Measurements from ENCODE around the gene JCAD. TPM values are rescaled to one million over a fixed set of nuclear protein-coding genes. Genes with fewer than 3 reads are reported as not detected.

Gene JCAD
- total and polyA plus RNA-seq, 2 of the 8 experiments (the other 6 are each of a cell fraction or from before 2014, with no cell fraction given), result 0.56 to 5.2 TPM

- H2BK5ac ChIP-seq (ENCODE audit: low read depth, low read length), result no peak overlapping the region
- H3K36me3 ChIP-seq (ENCODE audit: control insufficient read depth in 2 of 4, insufficient read depth in 4 of 4, low read length in 3 of 4), result 0 out of 8 replicates have a peak, but pooled peaks cover 0 to 3% (median 0%) of the 10 kb centered on the region in 4 experiments
- ChIA-PET CTCF (ENCODE audit: partially characterized antibody) (no interaction called here), POLR2A (ENCODE audit: partially characterized antibody) (no interaction called here)
- H3K14ac ChIP-seq (ENCODE audit: insufficient read length), result no peak overlapping the region
- no peak overlapping the region for H3K23ac ChIP-seq (ENCODE audit: insufficient read length)
- no peak overlapping the region for H3K18ac ChIP-seq (ENCODE audit: extremely low read depth, low read length)
- no peak overlapping the region for H3K9ac ChIP-seq (replicated peaks in 1 of 4; ENCODE audit: extremely low read depth in 1 of 4, low read depth in 3 of 4, low read length in 3 of 4)
- no peak overlapping the region for H3K27ac ChIP-seq (ENCODE audit: low read depth, low read length)
- H3K4me2 ChIP-seq (ENCODE audit: insufficient read depth in 1 of 2, low read depth in 2 of 2, low read length in 2 of 2), result no peak overlapping the region
- no peak overlapping the region for H2AK5ac ChIP-seq (ENCODE audit: low read depth, low read length)
- H4K91ac ChIP-seq (replicated peaks; ENCODE audit: insufficient read length, low read length), result no peak overlapping the region
- H3K79me2 ChIP-seq (ENCODE audit: control insufficient read depth in 1 of 2, insufficient read depth in 2 of 2, low read length in 2 of 2), result no peaks in the 10 kb centered on the region
- no peaks in the 10 kb centered on the region for H3K9me3 ChIP-seq (ENCODE audit: insufficient read depth in 2 of 2, low read depth in 1 of 2, low read length in 1 of 2)
- H2AFZ ChIP-seq (ENCODE audit: low read length), result no peak overlapping the region
- peaks cover 15% of the 10 kb centered on the region for H3K23me2 ChIP-seq (ENCODE audit: low read depth, low read length)
- H3K56ac ChIP-seq (replicated peaks; ENCODE audit: insufficient read length, low read depth, low read length), result no peak overlapping the region
- peaks cover 0 to 4% of the 10 kb centered on the region in 2 experiments for H4K20me1 ChIP-seq (replicated peaks in 1 of 2; ENCODE audit: control insufficient read depth in 1 of 2, insufficient read depth in 2 of 2, low read length in 2 of 2)
- H2BK15ac ChIP-seq (ENCODE audit: low read length), result no peak overlapping the region
- peaks cover 0 to 10% (median 6%) of the 10 kb centered on the region in 4 experiments; a peak in 6 of 7 replicates for H3K4me1 ChIP-seq (replicated peaks in 1 of 4; ENCODE audit: control insufficient read depth in 3 of 4, insufficient read depth in 4 of 4, low read length in 3 of 4)
- no peak overlapping the region for H3K4ac ChIP-seq (replicated peaks; ENCODE audit: insufficient read length, low read depth, low read length)
- H3K79me1 ChIP-seq (ENCODE audit: low read depth, low read length), result no peaks in the 10 kb centered on the region
- H2BK20ac ChIP-seq (ENCODE audit: low read length), result no peak overlapping the region
- H4K5ac ChIP-seq (ENCODE audit: insufficient read length, low read depth, low read length), result no peak overlapping the region
- no peak for TF ChIP-seq PHF8 (conservative IDR thresholded peaks at IDR 0.05; ENCODE audit: low read depth, low read length)
- TF ChIP-seq RNF2 (IDR thresholded peaks at IDR 0.05; ENCODE audit: borderline replicate concordance, low read depth, low read length, missing control alignments, poor library complexity, severe bottlenecking), result no peak
- no peak for TF ChIP-seq TCF12 (IDR thresholded peaks at IDR 0.05; ENCODE audit: low read depth, low read length)
- TF ChIP-seq HDAC2 (IDR thresholded peaks at IDR 0.05; ENCODE audit: borderline replicate concordance in 1 of 2, low read depth in 2 of 2, low read length in 2 of 2), result no peak
- no peak for TF ChIP-seq NANOG (IDR thresholded peaks at IDR 0.05; ENCODE audit: insufficient read depth, low read depth, low read length, poor library complexity, severe bottlenecking)
- TF ChIP-seq GABPA (IDR thresholded peaks at IDR 0.05; ENCODE audit: borderline replicate concordance, insufficient read depth, low read length), result no peak
- no peak for TF ChIP-seq POLR2A (IDR thresholded peaks at IDR 0.05; ENCODE audit: control extremely low read depth in 1 of 2, low read depth in 2 of 2, low read length in 2 of 2)
- TF ChIP-seq ASH2L (IDR thresholded peaks at IDR 0.05; ENCODE audit: low read length), result no peak
- H2BK12ac ChIP-seq (ENCODE audit: low read depth, low read length), result no peak overlapping the region
- FAIRE-seq (no peak), DNase-seq (ENCODE audit: low read depth in 1 of 2, low spot score in 2 of 2) (no peak)
- no peak overlapping the region for H4K8ac ChIP-seq (ENCODE audit: extremely low read depth, insufficient read depth, low read length)
- no peak overlapping the region for H3K4me3 ChIP-seq (ENCODE audit: extremely low read depth in 1 of 4, insufficient read depth in 2 of 4, low read depth in 3 of 4, low read length in 4 of 4)
- WGBS, 2 experiments (ENCODE audit: extremely low coverage in 1 of 2, insufficient coverage in 1 of 2, insufficient read length in 1 of 2, insufficient replicate concordance in 2 of 2, low coverage in 1 of 2, low lambda C conversion rate in 2 of 2, missing lambda C conversion rate in 1 of 2), result 82% methylated on average over 2 of the region's 3 CpGs; no CpG with 5 or more reads in 1 of the 2 experiments
- peaks cover 5 to 25% (median 19%) of the 10 kb centered on the region in 4 experiments for H3K27me3 ChIP-seq (replicated peaks in 1 of 4; ENCODE audit: control insufficient read depth in 3 of 4, extremely low read depth in 1 of 4, insufficient read depth in 3 of 4, low read length in 3 of 4)
- H2BK120ac ChIP-seq (replicated peaks; ENCODE audit: low read depth, low read length), result no peak overlapping the region
Observed at GRCh38 chr10:30063099-30063498, 3.7 kb upstream of the JCAD start.
